Thyroid gland (tissue), 4 donors: ENCODE data around the gene MACF1.

Experiments used
- POLR2A ChIP-seq, 2 donors: fragments of 450-650 bp; IDR thresholded peaks; one replicate each; pipeline ENCODE4 v1.6.1; 2017; ENCODE audit warnings: antibody characterized with exemption in 2 of 2, mild to moderate bottlenecking in 2 of 2, moderate library complexity in 1 of 2
- TF ChIP-seq, protein P1 (sequence below), 6 experiments: fragments of 200-600 bp in 3 of 6; fragments of 450-650 bp in 3 of 6; sonication (generic) in 3 of 6; IDR thresholded peaks; one replicate each; pipeline ENCODE4 v1.5.1; 2016 to 2019; ENCODE audit warnings: antibody characterized with exemption in 6 of 6, mild to moderate bottlenecking in 2 of 6, inconsistent platforms in 1 of 6, moderate library complexity in 1 of 6

DNA sequence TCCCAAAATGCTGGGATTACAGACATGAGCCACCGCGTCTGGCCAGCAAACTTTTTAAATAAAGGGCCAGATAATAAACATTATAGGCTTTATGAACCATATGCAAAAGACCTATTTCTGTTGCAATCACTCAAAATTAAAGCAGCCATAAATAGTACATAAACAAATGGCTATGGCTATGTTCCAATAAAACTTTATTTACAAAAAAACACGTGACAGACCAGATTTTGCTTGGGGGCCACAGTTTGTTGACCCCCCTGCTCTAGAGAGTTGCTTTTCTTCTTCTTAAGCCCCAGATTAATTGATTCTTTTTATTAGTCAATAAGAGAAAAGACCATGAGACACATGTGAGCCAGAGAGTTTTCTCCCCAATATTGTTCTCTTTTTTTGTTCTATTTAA, 138.3 kb downstream of the MACF1 start:
- TF ChIP-seq, protein P1, sequence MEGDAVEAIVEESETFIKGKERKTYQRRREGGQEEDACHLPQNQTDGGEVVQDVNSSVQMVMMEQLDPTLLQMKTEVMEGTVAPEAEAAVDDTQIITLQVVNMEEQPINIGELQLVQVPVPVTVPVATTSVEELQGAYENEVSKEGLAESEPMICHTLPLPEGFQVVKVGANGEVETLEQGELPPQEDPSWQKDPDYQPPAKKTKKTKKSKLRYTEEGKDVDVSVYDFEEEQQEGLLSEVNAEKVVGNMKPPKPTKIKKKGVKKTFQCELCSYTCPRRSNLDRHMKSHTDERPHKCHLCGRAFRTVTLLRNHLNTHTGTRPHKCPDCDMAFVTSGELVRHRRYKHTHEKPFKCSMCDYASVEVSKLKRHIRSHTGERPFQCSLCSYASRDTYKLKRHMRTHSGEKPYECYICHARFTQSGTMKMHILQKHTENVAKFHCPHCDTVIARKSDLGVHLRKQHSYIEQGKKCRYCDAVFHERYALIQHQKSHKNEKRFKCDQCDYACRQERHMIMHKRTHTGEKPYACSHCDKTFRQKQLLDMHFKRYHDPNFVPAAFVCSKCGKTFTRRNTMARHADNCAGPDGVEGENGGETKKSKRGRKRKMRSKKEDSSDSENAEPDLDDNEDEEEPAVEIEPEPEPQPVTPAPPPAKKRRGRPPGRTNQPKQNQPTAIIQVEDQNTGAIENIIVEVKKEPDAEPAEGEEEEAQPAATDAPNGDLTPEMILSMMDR (IDR thresholded peaks at IDR 0.05), result no peak
- TF ChIP-seq POLR2A (IDR thresholded peaks at IDR 0.05), result no peak
